ENCODE results near the gene TADA2A.
A peak's percentile ranks its signal among the peaks of the same experiment; 100 is the strongest.

The TADA2A gene

GRCh38 chr17:37406635-37407461, at the start of gene TADA2A, which contains the start of gene ACACA:
Gene TADA2A (plus strand): TSS chr17:37406886. CDS start chr17:37411366, 4,480 bp downstream.
Gene ACACA (minus strand): TSS chr17:37406836. CDS start chr17:37406299, 537 bp downstream.
- Mint-ChIP-seq H3K9me3 (no peaks in the 10 kb centered on the region), H3K36me3 (ENCODE audit: low read depth) (peaks cover 19% of the 10 kb centered on the region), H3K4me3 (peak within 1 kb of the TSS; percentile 95), H3K27ac (peak within 1 kb of the TSS; percentile 93), H3K27me3 (no peaks in the 10 kb centered on the region), H3K4me1 (ENCODE audit: low read depth) (peaks cover 38% of the 10 kb centered on the region)
- intact Hi-C loops (cut with micrococcal nuclease), result loop anchor here (10.0 kb wide), 1 partner anchor 52 kb away; no protein-coding TSS in a partner anchor

GRCh38 chr17:37358098-37358829, 48.4 kb upstream of the TADA2A start:
- Mint-ChIP-seq H3K27me3 (no peaks in the 10 kb centered on the region), H3K4me3 (peak overlapping the region; percentile 82), H3K4me1 (ENCODE audit: low read depth) (peaks cover 32% of the 10 kb centered on the region), H3K9me3 (no peaks in the 10 kb centered on the region), H3K36me3 (ENCODE audit: low read depth) (peaks cover 6% of the 10 kb centered on the region), H3K27ac (peak overlapping the region; percentile 90)
- intact Hi-C loops (cut with micrococcal nuclease), result loop anchor here (10.0 kb wide), 1 partner anchor 47 kb away; the partner anchor contains the start of genes ACACA and TADA2A

- Mint-ChIP-seq H3K4me1 (ENCODE audit: low read depth) (peaks cover 32% of the 10 kb centered on the region), H3K4me3 (peak overlapping the region; percentile 82), H3K36me3 (ENCODE audit: low read depth) (peaks cover under 1% of the 10 kb centered on the region), H3K27me3 (no peaks in the 10 kb centered on the region), H3K27ac (peak overlapping the region; percentile 90), H3K9me3 (no peaks in the 10 kb centered on the region)
- intact Hi-C loops (cut with micrococcal nuclease), result loop anchor here (10.0 kb wide), 1 partner anchor 46 kb away; the partner anchor contains the start of genes ACACA and TADA2A
Observed at GRCh38 chr17:37358830-37359681, 47.6 kb upstream of the TADA2A start.

- Mint-ChIP-seq H3K36me3 (ENCODE audit: low read depth) (no peaks in the 10 kb centered on the region), H3K27me3 (no peaks in the 10 kb centered on the region), H3K4me3 (peak overlapping the region; percentile 73), H3K27ac (peak overlapping the region; percentile 90), H3K4me1 (ENCODE audit: low read depth) (peaks cover 32% of the 10 kb centered on the region), H3K9me3 (no peaks in the 10 kb centered on the region)
- intact Hi-C loops (cut with micrococcal nuclease), result loop anchor here (10.0 kb wide), 1 partner anchor 45 kb away; the partner anchor contains the start of genes ACACA and TADA2A
Observed at GRCh38 chr17:37359682-37360188, 47.0 kb upstream of the TADA2A start.

GRCh38 chr17:37360632-37361031, 46.1 kb upstream of the TADA2A start:
- Mint-ChIP-seq H3K27ac (peak overlapping the region; percentile 90), H3K27me3 (no peaks in the 10 kb centered on the region), H3K36me3 (ENCODE audit: low read depth) (no peaks in the 10 kb centered on the region), H3K4me1 (ENCODE audit: low read depth) (peaks cover 32% of the 10 kb centered on the region), H3K9me3 (no peaks in the 10 kb centered on the region), H3K4me3 (no peak overlapping the region)
- intact Hi-C loops (cut with micrococcal nuclease), result no loop called here

- peaks cover 32% of the 10 kb centered on the region for H3K4me1 Mint-ChIP-seq (ENCODE audit: low read depth)
- no peak overlapping the region for H3K4me3 Mint-ChIP-seq
Observed at GRCh38 chr17:37361543-37361942, 45.1 kb upstream of the TADA2A start.

GRCh38 chr17:37365589-37365988, 41.1 kb upstream of the TADA2A start:
- Mint-ChIP-seq H3K4me3 (no peak overlapping the region), H3K36me3 (ENCODE audit: low read depth) (no peaks in the 10 kb centered on the region), H3K27me3 (no peaks in the 10 kb centered on the region), H3K4me1 (ENCODE audit: low read depth) (peaks cover 5% of the 10 kb centered on the region), H3K9me3 (no peaks in the 10 kb centered on the region), H3K27ac (no peak overlapping the region)
- intact Hi-C loops (cut with micrococcal nuclease), result no loop called here

More at GRCh38 chr17:37361543-37361942, 45.1 kb upstream of the TADA2A start:
- Mint-ChIP-seq H3K27ac (no peak overlapping the region), H3K9me3 (no peaks in the 10 kb centered on the region), H3K27me3 (no peaks in the 10 kb centered on the region), H3K36me3 (ENCODE audit: low read depth) (no peaks in the 10 kb centered on the region)
- intact Hi-C loops (cut with micrococcal nuclease), result no loop called here

GRCh38 chr17:37368577-37368976, 38.1 kb upstream of the TADA2A start:
- Mint-ChIP-seq H3K4me1 (ENCODE audit: low read depth) (no peaks in the 10 kb centered on the region), H3K4me3 (no peak overlapping the region), H3K27me3 (no peaks in the 10 kb centered on the region), H3K36me3 (ENCODE audit: low read depth) (no peaks in the 10 kb centered on the region), H3K9me3 (no peaks in the 10 kb centered on the region), H3K27ac (no peak overlapping the region)
- intact Hi-C loops (cut with micrococcal nuclease), result no loop called here

GRCh38 chr17:37373530-37374159, 33.0 kb upstream of the TADA2A start:
- intact Hi-C loops (cut with micrococcal nuclease), result loop anchor here (10.0 kb wide), 1 partner anchor 749 kb away; no protein-coding TSS in a partner anchor
- no peaks in the 10 kb centered on the region for H3K4me1 Mint-ChIP-seq (ENCODE audit: low read depth)
- H3K27ac Mint-ChIP-seq, result no peak overlapping the region
- H3K27me3 Mint-ChIP-seq, result no peaks in the 10 kb centered on the region
- no peak overlapping the region for H3K4me3 Mint-ChIP-seq
- H3K9me3 Mint-ChIP-seq, result no peaks in the 10 kb centered on the region
- no peaks in the 10 kb centered on the region for H3K36me3 Mint-ChIP-seq (ENCODE audit: low read depth)

- Mint-ChIP-seq H3K9me3 (no peaks in the 10 kb centered on the region), H3K4me1 (ENCODE audit: low read depth) (no peaks in the 10 kb centered on the region), H3K36me3 (ENCODE audit: low read depth) (no peaks in the 10 kb centered on the region), H3K4me3 (no peak within 1 kb of the TSS), H3K27me3 (no peaks in the 10 kb centered on the region), H3K27ac (no peak within 1 kb of the TSS)
- intact Hi-C loops (cut with micrococcal nuclease), result loop anchor here (10.0 kb wide), 1 partner anchor 751 kb away; no protein-coding TSS in a partner anchor
Observed at GRCh38 chr17:37375706-37376105, 31.0 kb upstream of the TADA2A start, which contains the start of gene C17orf78. Gene C17orf78 (plus strand): TSS chr17:37375985. CDS start chr17:37376093, 108 bp downstream.

GRCh38 chr17:37382056-37382455, 24.6 kb upstream of the TADA2A start:
- Mint-ChIP-seq H3K9me3 (no peaks in the 10 kb centered on the region), H3K4me3 (no peak overlapping the region), H3K27ac (no peak overlapping the region), H3K4me1 (ENCODE audit: low read depth) (no peaks in the 10 kb centered on the region), H3K27me3 (no peaks in the 10 kb centered on the region), H3K36me3 (ENCODE audit: low read depth) (no peaks in the 10 kb centered on the region)
- intact Hi-C loops (cut with micrococcal nuclease), result no loop called here

GRCh38 chr17:37384560-37385149, 22.0 kb upstream of the TADA2A start:
- Mint-ChIP-seq H3K27me3 (no peaks in the 10 kb centered on the region), H3K27ac (no peak overlapping the region), H3K9me3 (no peaks in the 10 kb centered on the region), H3K4me3 (no peak overlapping the region), H3K36me3 (ENCODE audit: low read depth) (no peaks in the 10 kb centered on the region), H3K4me1 (ENCODE audit: low read depth) (no peaks in the 10 kb centered on the region)
- intact Hi-C loops (cut with micrococcal nuclease), result no loop called here
